Inflammatory macrophage treated with lipopolysaccharide for 1 hour (primary cell): ENCODE data around the gene COL1A1.

Experiments
- DNase-seq, 2 donors: peaks; one replicate each; pipeline ENCODE4 v3.0.0-alpha.2; 2020 to 2022

The COL1A1 gene

GRCh38 chr17:50186661-50187393, 14.6 kb downstream of the COL1A1 start:
- no peak for DNase-seq

- no peak for DNase-seq
These were observed 15.6 kb downstream of the COL1A1 start for GRCh38 chr17:50185631-50186471.

- DNase-seq = peak; percentile 48 to 60
These were observed 16.6 kb downstream of the COL1A1 start for GRCh38 chr17:50184611-50185398.

GRCh38 chr17:50184064-50184463, 17.4 kb downstream of the COL1A1 start:
- DNase-seq = no peak

GRCh38 chr17:50183421-50183994, 17.9 kb downstream of the COL1A1 start:
- DNase-seq = peak in 1 of 2 donors; percentile 25

GRCh38 chr17:50182783-50183420, 18.5 kb downstream of the COL1A1 start:
- no peak for DNase-seq

- DNase-seq = no peak
These were observed 19.6 kb downstream of the COL1A1 start for GRCh38 chr17:50181591-50182560.

GRCh38 chr17:50181144-50181543, 20.3 kb downstream of the COL1A1 start:
- DNase-seq = no peak

GRCh38 chr17:50180620-50181019, 20.8 kb downstream of the COL1A1 start:
- no peak for DNase-seq

- DNase-seq = no peak
These were observed 21.3 kb downstream of the COL1A1 start for GRCh38 chr17:50180111-50180510.

- peak; percentile 22 to 66 for DNase-seq
These were observed 23.2 kb downstream of the COL1A1 start for GRCh38 chr17:50177983-50178834.

GRCh38 chr17:50177476-50177875, 24.0 kb downstream of the COL1A1 start:
- no peak for DNase-seq

- DNase-seq = no peak
These were observed 24.7 kb downstream of the COL1A1 start for GRCh38 chr17:50176559-50177357.

- no peak for DNase-seq
These were observed 26.2 kb downstream of the COL1A1 start for GRCh38 chr17:50175035-50175807.

GRCh38 chr17:50174444-50174843, 27.0 kb downstream of the COL1A1 start:
- DNase-seq = no peak

- no peak for DNase-seq
These were observed 28.0 kb downstream of the COL1A1 start for GRCh38 chr17:50173335-50173941.

GRCh38 chr17:50172936-50173334, 28.5 kb downstream of the COL1A1 start:
- DNase-seq = no peak

- DNase-seq = no peak
These were observed 29.3 kb downstream of the COL1A1 start for GRCh38 chr17:50172130-50172529.
